Measurements from ENCODE around the gene STRN. TPM values are rescaled to one million over a fixed set of nuclear protein-coding genes. Genes with fewer than 3 reads are reported as not detected.

The STRN gene
- total RNA-seq, 2 donors from 2014 or later, result 15.0 to 32.3 TPM

DNA sequence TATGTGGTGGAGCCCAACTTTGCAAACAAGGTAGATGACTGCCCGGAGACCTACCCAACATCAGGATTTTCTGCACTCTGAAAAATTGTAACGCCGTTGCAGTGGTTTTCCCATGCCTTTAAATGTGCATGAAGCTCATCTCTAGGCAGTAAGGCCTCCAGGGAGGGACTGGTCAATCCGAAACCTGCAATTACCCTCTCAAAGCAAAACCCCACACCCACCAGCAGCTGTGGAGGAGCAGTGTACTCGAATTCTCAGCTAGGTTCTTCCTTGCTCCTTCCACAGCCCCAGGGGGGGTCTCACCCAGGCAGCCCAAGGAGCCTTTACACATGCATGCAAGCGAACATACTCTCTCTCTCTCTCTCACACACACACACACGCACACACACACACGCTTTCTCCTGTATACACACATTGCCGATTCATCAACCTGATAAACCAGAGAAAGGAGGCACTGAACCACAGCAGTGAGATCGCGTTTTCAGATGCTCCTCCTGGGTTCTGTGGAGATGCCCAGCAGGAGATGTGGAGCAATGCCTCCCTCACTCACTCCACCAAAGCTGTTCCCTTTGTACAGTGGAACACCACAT is 160.6 kb downstream of the STRN start:
- 84% methylated on average over 11 of the region's 11 CpGs for WGBS
- Histone ChIP-seq H3K9me3 (no peaks in the 10 kb centered on the region), H3K4me3 (no peak overlapping the region), H3K4me1 (replicated peaks) (no peaks in the 10 kb centered on the region), H3K36me3 (no peaks in the 10 kb centered on the region), H3K27me3 (replicated peaks; ENCODE audit: insufficient read depth) (no peaks in the 10 kb centered on the region), H3K27ac (no peak overlapping the region)
- TF ChIP-seq CTCF (IDR thresholded peaks at IDR 0.05) (no peak), POLR2AphosphoS5 (IDR thresholded peaks at IDR 0.05) (no peak), POLR2A (IDR thresholded peaks at IDR 0.05) (no peak)
- intact Hi-C loops (cut with DNase I), result no loop called here
- no peak for DNase-seq (ENCODE audit: low spot score)

GRCh38 chr2:36802952-36803351 is 163.4 kb downstream of the STRN start:
- H3K9me3 ChIP-seq, result no peaks in the 10 kb centered on the region
- no peaks in the 10 kb centered on the region for H3K36me3 ChIP-seq
- H3K27me3 ChIP-seq (replicated peaks; ENCODE audit: insufficient read depth), result no peaks in the 10 kb centered on the region
- intact Hi-C loops (cut with DNase I), result no loop called here
- H3K4me1 ChIP-seq (replicated peaks), result no peaks in the 10 kb centered on the region
- H3K27ac ChIP-seq, result no peak overlapping the region
- DNase-seq (ENCODE audit: low spot score), result no peak
- no peak overlapping the region for H3K4me3 ChIP-seq
- WGBS, result 90% methylated on average over 3 of the region's 3 CpGs
- TF ChIP-seq POLR2A (IDR thresholded peaks at IDR 0.05) (no peak), POLR2AphosphoS5 (IDR thresholded peaks at IDR 0.05) (no peak), CTCF (IDR thresholded peaks at IDR 0.05) (no peak)

GRCh38 chr2:36801088-36801487 is 165.2 kb downstream of the STRN start:
- H3K27ac ChIP-seq, result no peak overlapping the region
- 91% methylated on average over 6 of the region's 6 CpGs for WGBS
- H3K4me1 ChIP-seq (replicated peaks), result no peaks in the 10 kb centered on the region
- no peaks in the 10 kb centered on the region for H3K9me3 ChIP-seq
- intact Hi-C loops (cut with DNase I), result no loop called here
- H3K27me3 ChIP-seq (replicated peaks; ENCODE audit: insufficient read depth), result no peaks in the 10 kb centered on the region
- TF ChIP-seq POLR2AphosphoS5 (IDR thresholded peaks at IDR 0.05), result no peak
- no peak for TF ChIP-seq POLR2A (IDR thresholded peaks at IDR 0.05)
- no peak for TF ChIP-seq CTCF (IDR thresholded peaks at IDR 0.05)
- no peak for DNase-seq (ENCODE audit: low spot score)
- H3K36me3 ChIP-seq, result no peaks in the 10 kb centered on the region
- no peak overlapping the region for H3K4me3 ChIP-seq

GRCh38 chr2:36800381-36800780 is 166.0 kb downstream of the STRN start:
- intact Hi-C loops (cut with DNase I), result no loop called here
- no peak for TF ChIP-seq POLR2A (IDR thresholded peaks at IDR 0.05)
- no peak for TF ChIP-seq CTCF (IDR thresholded peaks at IDR 0.05)
- no peak for TF ChIP-seq POLR2AphosphoS5 (IDR thresholded peaks at IDR 0.05)
- no peak for DNase-seq (ENCODE audit: low spot score)
- H3K4me3 ChIP-seq, result no peak overlapping the region
- no peak overlapping the region for H3K27ac ChIP-seq
- no peaks in the 10 kb centered on the region for H3K36me3 ChIP-seq
- no peaks in the 10 kb centered on the region for H3K27me3 ChIP-seq (replicated peaks; ENCODE audit: insufficient read depth)
- H3K9me3 ChIP-seq, result no peaks in the 10 kb centered on the region
- WGBS, result 92% methylated on average over 11 of the region's 11 CpGs
- no peaks in the 10 kb centered on the region for H3K4me1 ChIP-seq (replicated peaks)

DNA sequence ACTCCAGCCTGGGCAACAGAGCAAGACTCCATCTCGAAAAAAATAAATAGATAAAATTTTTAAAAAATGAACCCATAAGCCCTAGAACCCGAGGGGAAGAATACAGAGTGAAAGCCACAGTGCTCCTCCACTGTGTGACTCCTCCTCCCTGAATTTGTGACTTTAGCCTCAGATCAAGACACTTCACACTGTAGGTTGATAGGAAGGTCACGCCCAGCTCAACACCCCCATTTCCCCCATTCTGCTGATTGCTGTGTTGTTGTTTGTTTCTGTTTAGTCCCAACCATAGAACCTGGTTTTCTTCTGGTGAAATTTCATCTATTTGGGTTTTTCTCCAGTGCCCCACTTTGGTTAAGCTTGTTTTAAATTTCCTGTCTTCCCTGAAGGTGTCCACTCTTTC is 167.6 kb downstream of the STRN start:
- no peak for DNase-seq (ENCODE audit: low spot score)
- no peak for TF ChIP-seq POLR2A (IDR thresholded peaks at IDR 0.05)
- no peak for TF ChIP-seq POLR2AphosphoS5 (IDR thresholded peaks at IDR 0.05)
- no peak for TF ChIP-seq CTCF (IDR thresholded peaks at IDR 0.05)
- Histone ChIP-seq H3K27me3 (replicated peaks; ENCODE audit: insufficient read depth) (no peaks in the 10 kb centered on the region), H3K4me3 (no peak overlapping the region), H3K27ac (no peak overlapping the region), H3K9me3 (no peaks in the 10 kb centered on the region), H3K4me1 (replicated peaks) (no peaks in the 10 kb centered on the region), H3K36me3 (no peaks in the 10 kb centered on the region)
- intact Hi-C loops (cut with DNase I), result no loop called here
- 87% methylated on average over 3 of the region's 3 CpGs for WGBS

Measured in prostate gland (tissue), 2 donors.